Ramos (cell line): ENCODE results near the gene TMEM101.
"Not testable (repeated sequence)": the region's sequence is repeated elsewhere in the genome, so short reads cannot be mapped to it uniquely, and the experiment has no call there.

ENCODE experiments used
- in situ Hi-C: fragments of 300-500 bp; cut with MboI; formaldehyde crosslinking; loops from one replicate; pipeline ENCODE4 v1.14.3; 2022; ENCODE audit warnings: low sequenced_read_pairs; ENCODE audit not compliant: unreplicated experiment

TMEM101 gene

DNA sequence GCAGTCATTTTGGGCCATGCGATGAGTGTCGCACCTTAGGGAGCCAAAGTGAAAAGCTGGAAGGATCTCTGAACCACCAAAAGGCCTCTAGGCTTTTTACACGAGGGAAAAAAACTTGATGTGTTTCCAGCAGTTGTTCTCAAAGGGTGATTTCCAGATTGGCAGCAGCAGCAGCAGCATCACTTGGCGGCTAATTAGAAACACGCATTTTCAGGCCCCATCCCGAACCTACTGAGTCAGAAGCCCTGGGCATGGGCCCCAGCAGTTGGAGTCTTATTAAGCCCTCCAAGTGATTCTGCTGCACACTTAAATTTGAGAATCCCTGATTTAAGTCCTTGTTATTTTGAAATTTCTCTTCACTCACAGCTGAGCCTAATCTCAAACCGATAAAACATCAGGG lies 35.8 kb downstream of the TMEM101 start:
- in situ Hi-C loops, result no loop called here

DNA sequence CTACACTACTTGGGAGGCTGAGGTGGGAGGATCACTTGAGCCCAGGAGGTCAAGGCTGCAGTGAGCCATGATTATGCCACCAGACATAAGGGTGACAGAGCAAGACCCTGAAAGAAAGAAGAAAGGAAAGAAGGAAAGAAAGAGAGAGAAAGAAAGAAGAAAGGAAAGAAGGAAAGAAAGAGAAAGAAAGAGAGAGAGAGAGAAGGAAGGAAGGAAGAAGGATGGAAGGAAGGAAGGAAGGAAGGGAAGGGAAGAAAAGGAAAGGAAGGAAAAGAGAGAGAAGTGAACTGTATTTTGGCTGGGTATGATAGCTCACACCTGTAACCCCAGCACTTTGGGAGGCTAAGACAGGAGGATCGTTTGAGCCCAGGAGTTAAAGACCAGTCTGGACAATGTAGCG lies 36.7 kb downstream of the TMEM101 start:
- in situ Hi-C loops, result no loop called here

DNA sequence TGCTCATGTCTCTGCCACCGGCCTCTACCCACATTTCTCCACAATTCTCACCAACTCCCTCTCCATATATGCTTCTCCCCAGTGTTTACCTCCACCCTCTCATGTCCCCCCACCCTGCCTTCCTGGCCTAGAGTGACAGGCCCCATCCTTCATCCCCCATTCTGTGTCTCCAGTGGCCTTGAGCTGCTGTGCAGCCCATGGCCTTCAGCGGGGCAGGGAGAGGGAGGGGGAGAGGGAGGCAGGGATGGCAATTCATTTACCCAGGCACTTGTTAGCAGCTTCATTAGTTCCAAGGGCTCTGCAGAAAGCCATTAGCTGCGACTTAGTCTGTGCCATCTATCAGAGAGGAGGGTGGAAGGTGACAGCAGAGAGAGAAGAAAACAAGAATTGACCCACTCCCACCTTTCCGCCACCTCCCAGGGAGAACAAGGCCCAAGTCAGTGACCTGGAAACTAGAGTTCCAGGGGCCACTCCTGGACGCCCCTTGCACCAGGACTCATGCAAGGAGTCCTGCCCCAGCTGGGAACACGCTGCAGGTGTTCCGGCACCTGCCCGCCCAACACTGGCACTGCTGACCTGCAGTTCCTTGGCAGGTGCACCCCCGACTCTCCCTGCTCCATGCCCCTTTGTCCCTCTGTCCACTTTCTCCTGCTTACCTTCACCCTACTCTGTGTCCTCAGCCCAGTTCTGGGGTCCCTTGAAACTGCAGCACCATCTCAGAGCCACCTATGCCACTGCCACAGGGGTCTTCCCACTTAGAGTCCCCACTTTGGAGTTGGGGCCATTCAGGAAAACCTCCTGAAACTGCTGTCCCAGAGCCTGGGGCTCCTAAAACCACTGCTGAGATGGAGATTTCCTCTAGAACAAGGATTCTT lies 37.6 kb downstream of the TMEM101 start:
- in situ Hi-C loops, result no loop called here

DNA sequence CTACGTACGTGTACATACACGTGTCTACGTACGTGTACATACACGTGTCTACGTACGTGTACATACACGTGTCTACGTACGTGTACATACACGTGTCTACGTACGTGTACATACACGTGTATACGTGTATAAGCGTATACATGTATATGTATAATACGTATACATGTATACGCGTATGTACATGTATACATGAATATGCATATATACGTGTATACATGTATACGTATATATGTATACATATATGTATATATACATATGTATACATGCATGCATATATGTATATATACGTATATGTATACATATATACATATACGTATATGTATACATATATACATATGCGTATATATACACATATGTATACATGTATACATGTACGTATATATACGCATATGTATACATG lies 38.9 kb downstream of the TMEM101 start:
- in situ Hi-C loops, result no loop called here

DNA sequence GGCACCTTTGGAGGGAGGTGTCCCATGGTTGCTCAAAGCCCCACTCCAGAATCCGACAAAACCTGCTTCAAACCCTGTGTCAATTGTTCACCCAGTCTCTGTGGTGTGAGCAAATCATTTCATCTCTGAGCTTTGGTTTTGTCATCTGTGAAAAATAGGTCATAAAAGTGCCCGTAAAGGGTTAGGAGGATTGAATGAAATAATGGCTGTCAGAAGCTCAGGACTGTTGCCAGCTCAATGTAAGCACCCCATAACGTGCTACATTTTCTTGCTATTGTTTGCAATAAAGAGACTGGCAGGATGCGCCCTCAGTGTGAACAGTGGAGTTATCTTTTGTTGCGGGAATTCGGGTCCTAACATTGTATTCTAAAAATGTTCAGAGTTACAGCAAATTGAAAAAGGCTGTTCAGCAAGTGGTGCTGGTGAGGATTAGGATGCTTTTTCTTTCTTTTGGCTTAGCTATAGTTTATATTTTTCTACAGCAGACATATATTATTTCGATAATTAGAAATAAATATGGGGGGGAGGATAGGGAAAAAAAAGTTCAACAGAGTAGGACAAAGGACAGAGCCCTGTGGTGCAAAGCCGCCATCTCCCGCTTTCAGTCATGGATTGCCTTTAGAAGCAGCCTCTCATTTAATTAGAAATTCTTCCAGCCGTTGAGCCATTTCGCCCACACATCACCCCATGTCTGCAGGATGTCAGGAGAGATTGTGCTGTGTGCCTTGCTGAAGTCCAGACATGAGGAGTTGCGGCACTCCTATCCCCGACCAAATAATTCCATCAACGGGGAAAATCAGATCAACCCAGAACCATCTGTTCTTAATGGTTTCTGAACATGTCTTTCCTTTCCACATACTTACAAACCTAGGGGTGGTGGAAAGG lies 40.1 kb downstream of the TMEM101 start:
- in situ Hi-C loops, result no loop called here

DNA sequence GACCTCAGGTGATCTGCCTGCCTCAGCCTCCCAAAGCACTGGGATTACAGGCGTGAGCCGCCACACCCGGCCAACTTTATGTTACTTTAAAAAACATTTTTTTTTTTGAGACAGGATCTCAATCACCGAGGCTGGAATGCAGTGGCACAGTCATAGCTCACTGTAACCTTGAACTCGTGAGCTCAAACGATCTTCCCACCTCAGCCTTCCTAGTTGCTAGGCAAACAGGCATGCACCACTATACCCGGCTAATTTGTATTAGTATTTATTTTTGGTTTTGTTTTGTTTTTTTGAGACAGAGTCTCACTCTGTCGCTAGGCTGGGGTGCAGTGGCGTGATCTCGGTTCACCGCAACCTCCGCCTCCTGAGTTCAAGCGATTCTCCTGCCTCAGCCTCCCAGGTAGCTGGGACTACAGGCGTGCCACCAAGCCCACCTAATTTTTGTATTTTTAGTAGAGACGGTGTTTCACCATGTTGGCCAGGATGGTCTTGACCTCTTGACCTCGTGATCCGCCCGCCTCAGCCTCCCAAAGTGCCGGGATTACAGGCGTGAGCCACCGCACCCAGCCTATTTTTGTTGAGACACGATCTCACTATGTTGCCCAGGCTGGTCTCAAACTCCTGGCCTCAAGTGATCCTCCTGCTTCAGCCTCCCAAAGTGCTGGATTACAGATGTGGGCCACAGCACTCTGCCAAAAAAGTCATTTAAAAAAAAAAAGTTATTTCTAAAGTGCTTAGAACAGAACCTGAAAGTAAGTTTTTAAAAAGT lies 42.1 kb downstream of the TMEM101 start:
- in situ Hi-C loops, result not testable (repeated sequence)

DNA sequence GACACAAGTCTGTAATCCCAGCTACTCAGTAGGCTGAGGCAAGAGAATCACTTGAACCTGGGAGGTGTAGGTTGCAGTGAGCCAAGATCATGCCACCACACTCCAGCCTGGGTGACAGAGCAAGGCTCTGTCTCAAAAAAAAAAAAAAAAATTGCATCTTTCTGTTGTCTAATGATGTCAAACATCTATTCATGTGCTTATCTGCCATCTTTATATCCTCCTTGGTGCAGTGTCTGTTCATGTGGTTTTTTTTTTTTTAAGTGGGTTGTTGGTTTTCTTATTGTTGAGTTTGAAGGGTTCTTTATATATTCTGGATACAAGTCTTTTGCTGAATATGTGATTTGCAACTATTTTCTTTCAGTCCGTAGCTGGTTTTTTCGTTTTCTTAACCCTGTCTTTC lies 43.3 kb downstream of the TMEM101 start:
- in situ Hi-C loops, result not testable (repeated sequence)

DNA sequence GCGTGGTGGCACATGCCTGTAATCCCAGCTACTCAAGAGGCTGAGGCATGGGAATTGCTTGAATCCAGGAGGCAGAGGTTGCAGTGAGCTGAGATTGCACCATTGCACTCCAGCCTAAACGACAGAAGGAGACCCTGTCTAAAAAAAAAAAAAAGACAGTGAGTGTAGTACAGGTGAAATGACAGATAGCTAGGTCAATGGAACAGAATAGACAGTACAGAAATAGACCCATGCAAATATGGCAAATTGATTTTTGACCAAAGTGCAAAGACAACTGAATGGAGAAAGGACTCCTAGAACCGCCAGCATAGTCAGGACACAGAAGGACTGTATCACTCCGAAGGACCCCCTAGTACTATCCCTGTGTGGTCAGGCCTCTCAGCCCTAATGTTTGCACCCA lies 44.4 kb downstream of the TMEM101 start:
- in situ Hi-C loops, result no loop called here

DNA sequence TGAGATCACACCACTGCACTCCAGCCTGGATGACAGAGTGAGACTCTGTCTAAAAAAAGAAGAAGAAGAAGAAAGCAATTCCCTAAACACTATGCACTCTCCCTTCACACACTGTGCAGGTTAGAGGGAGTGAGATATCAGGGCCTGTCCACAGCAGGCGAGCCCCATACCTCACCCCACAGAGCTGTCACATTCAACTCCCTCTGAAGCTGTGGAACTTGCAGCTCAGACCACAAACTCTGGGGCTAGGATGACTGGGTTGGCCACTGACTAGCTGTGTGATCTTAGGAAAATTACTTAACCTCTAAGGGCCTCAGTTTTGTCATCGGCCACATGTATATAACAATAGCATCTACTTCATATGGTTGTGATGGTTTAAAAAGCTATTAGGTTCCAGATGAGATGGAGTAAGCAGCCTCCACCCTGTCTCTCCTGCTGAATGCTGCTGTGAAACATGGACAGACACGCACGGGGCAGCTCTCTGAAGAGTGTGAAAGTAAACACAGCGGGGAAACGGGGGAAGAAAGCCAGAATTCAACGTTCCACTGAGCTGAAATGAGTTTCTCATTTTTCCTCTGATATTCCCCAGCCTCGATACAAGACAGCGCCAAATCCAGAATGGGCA lies 47.4 kb downstream of the TMEM101 start:
- in situ Hi-C loops, result no loop called here

DNA sequence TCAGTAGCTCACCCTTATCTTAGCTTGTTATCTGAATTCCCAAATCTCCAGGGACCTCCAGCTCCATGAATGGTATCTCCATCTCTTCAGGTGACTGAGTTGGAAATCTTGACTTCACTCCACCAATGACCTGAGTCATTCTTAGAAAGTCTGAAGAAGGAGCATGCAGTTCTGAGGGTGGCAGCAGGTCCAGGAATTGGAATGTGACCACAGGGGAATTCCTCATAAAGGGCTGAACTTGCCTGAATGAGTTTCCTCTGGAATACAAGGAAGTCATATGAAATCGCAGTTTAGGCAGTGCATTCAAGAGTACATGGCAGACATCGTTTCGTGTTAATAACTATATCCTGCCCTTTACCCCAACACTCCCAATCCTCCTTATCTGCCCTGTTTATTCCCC lies 48.5 kb downstream of the TMEM101 start:
- in situ Hi-C loops, result no loop called here

DNA sequence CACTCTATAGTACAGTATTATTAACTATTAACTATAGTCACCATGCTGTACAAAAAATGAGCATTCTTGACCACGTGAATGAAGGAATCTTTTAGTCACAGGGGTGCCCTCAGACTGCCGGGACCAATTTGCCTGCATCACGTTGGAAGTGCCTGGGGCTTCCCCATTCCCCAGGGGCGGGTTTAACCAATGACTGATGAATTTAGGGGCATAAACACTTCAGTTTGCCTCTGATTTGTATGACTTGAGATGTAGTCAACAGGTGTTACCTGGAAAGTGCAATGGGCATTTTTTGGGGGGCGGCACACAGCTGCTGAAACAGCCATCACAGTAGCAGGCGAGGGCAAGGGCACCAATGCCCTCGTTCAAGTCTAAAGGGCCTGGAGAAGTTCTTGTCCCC lies 52.3 kb downstream of the TMEM101 start:
- in situ Hi-C loops, result no loop called here

DNA sequence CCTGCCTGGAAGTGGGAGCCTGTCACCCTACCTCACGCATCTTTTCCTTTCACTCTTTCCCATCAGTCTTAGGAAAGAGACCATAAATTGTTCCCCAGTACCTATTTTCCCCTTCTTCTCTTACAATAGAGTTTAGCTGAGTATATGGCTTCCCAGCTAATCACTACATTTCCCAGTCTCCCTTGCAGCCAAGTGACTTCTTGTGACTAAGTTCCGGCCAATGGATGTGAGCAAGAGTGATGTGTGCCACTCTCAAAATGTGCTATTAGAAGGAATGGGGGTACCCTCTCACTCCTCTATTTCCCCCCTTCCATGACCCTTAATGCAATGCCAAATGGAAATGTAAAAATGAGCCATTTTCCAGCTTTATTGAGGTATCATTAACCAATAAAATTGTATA lies 52.8 kb downstream of the TMEM101 start:
- in situ Hi-C loops, result no loop called here

DNA sequence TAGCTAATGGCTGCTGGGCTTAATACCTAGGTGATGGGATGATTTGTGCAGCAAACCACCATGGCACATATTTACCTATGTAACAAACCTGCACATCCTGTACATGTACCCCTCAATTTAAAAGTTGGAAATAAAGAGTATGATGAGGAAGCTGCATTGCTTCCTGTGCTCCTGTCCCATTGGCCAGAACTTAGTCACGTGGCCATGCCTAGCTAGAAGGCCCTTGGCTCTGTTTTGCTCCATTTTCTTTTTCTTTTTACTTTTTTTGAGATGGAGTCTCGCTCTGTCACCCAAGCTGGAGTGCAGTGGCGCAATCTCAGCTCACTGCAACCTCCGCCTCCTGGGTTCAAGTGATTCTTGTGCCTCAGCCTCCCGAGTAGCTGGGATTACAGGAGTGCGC lies 53.5 kb downstream of the TMEM101 start:
- in situ Hi-C loops, result not testable (repeated sequence)
